Measurements from ENCODE around the gene HOXA7. TPM values are rescaled to one million over a fixed set of nuclear protein-coding genes. Genes with fewer than 3 reads are reported as not detected.

Gene HOXA7
- total and polyA plus RNA-seq, 2 of the 8 experiments (the other 6 are each of a cell fraction or from before 2014, with no cell fraction given), result 0.03 TPM; not detected in 1

DNA sequence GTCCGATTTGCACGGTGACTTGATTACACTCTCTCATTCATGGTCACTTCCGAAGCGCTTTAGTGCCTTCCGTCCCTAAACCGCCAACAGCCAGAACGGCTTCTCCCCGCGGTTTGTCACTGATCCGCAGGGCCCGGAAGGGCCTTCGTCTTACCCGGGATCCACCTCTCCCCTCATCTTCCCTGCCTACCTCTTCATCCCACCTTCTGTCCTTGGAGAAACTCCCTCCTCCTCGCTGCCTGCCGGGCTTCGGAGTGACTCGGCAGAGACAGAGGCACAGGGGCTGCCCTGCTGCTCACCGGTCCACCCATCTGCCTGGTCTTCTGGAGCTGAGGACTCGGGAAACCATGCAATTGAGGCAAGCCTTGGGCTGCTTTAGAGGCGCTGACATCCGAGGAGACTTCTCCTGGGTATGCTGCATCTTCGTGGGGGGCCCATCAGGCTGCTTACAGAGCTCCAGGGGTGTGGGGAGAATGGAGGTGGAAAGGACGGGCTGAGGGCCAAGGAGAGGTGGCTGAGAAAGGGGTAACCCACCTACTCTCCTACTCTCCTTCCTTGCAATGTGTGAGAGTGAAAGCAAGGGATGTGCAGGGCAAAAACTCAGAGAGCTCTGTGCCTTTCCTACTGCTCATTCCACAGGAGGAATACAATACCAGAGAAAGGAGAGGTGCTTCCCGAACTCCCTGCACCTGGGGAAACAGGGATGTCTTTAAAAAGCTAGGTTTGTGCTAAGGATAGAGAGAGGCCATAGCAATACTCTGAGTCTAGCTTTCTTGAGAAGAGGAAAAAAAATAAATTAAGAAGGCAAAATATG lies 29.6 kb upstream of the HOXA7 start (continued):
- TF ChIP-seq, protein P1, sequence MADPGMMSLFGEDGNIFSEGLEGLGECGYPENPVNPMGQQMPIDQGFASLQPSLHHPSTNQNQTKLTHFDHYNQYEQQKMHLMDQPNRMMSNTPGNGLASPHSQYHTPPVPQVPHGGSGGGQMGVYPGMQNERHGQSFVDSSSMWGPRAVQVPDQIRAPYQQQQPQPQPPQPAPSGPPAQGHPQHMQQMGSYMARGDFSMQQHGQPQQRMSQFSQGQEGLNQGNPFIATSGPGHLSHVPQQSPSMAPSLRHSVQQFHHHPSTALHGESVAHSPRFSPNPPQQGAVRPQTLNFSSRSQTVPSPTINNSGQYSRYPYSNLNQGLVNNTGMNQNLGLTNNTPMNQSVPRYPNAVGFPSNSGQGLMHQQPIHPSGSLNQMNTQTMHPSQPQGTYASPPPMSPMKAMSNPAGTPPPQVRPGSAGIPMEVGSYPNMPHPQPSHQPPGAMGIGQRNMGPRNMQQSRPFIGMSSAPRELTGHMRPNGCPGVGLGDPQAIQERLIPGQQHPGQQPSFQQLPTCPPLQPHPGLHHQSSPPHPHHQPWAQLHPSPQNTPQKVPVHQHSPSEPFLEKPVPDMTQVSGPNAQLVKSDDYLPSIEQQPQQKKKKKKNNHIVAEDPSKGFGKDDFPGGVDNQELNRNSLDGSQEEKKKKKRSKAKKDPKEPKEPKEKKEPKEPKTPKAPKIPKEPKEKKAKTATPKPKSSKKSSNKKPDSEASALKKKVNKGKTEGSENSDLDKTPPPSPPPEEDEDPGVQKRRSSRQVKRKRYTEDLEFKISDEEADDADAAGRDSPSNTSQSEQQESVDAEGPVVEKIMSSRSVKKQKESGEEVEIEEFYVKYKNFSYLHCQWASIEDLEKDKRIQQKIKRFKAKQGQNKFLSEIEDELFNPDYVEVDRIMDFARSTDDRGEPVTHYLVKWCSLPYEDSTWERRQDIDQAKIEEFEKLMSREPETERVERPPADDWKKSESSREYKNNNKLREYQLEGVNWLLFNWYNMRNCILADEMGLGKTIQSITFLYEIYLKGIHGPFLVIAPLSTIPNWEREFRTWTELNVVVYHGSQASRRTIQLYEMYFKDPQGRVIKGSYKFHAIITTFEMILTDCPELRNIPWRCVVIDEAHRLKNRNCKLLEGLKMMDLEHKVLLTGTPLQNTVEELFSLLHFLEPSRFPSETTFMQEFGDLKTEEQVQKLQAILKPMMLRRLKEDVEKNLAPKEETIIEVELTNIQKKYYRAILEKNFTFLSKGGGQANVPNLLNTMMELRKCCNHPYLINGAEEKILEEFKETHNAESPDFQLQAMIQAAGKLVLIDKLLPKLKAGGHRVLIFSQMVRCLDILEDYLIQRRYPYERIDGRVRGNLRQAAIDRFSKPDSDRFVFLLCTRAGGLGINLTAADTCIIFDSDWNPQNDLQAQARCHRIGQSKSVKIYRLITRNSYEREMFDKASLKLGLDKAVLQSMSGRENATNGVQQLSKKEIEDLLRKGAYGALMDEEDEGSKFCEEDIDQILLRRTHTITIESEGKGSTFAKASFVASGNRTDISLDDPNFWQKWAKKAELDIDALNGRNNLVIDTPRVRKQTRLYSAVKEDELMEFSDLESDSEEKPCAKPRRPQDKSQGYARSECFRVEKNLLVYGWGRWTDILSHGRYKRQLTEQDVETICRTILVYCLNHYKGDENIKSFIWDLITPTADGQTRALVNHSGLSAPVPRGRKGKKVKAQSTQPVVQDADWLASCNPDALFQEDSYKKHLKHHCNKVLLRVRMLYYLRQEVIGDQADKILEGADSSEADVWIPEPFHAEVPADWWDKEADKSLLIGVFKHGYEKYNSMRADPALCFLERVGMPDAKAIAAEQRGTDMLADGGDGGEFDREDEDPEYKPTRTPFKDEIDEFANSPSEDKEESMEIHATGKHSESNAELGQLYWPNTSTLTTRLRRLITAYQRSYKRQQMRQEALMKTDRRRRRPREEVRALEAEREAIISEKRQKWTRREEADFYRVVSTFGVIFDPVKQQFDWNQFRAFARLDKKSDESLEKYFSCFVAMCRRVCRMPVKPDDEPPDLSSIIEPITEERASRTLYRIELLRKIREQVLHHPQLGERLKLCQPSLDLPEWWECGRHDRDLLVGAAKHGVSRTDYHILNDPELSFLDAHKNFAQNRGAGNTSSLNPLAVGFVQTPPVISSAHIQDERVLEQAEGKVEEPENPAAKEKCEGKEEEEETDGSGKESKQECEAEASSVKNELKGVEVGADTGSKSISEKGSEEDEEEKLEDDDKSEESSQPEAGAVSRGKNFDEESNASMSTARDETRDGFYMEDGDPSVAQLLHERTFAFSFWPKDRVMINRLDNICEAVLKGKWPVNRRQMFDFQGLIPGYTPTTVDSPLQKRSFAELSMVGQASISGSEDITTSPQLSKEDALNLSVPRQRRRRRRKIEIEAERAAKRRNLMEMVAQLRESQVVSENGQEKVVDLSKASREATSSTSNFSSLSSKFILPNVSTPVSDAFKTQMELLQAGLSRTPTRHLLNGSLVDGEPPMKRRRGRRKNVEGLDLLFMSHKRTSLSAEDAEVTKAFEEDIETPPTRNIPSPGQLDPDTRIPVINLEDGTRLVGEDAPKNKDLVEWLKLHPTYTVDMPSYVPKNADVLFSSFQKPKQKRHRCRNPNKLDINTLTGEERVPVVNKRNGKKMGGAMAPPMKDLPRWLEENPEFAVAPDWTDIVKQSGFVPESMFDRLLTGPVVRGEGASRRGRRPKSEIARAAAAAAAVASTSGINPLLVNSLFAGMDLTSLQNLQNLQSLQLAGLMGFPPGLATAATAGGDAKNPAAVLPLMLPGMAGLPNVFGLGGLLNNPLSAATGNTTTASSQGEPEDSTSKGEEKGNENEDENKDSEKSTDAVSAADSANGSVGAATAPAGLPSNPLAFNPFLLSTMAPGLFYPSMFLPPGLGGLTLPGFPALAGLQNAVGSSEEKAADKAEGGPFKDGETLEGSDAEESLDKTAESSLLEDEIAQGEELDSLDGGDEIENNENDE (IDR thresholded peaks at IDR 0.05; ENCODE audit: insufficient replicate concordance, low read length), result no peak
- no peak for TF ChIP-seq EP300 (IDR thresholded peaks at IDR 0.05; ENCODE audit: borderline replicate concordance in 1 of 2, low read depth in 2 of 2, low read length in 2 of 2)
- TF ChIP-seq KDM4A (IDR thresholded peaks at IDR 0.05; ENCODE audit: low read depth, low read length, severe bottlenecking), result no peak
- no peak for TF ChIP-seq SRF (IDR thresholded peaks at IDR 0.05; ENCODE audit: low read depth, low read length)
- no peak for TF ChIP-seq POLR2AphosphoS5 (IDR thresholded peaks at IDR 0.05; ENCODE audit: low read depth, low read length)
- TF ChIP-seq EGR1 (IDR thresholded peaks at IDR 0.05; ENCODE audit: borderline replicate concordance, low read depth, low read length), result no peak
- no peak for TF ChIP-seq CHD1 (IDR thresholded peaks at IDR 0.05; ENCODE audit: low read depth, low read length)
- no peak for TF ChIP-seq SIN3A (conservative IDR thresholded peaks at IDR 0.05 in 1 of 2, IDR thresholded peaks at IDR 0.05 in 1 of 2; ENCODE audit: low read depth in 1 of 2, low read length in 2 of 2)

Data from H1 (cell line).